GF-D8 (cell line): ENCODE data around the gene PPP1R1C.

Experiments used
- DNase-seq: peaks from one replicate; lab custom pipeline; 2025; lab: John Stamatoyannopoulos, UW

PPP1R1C gene

DNA sequence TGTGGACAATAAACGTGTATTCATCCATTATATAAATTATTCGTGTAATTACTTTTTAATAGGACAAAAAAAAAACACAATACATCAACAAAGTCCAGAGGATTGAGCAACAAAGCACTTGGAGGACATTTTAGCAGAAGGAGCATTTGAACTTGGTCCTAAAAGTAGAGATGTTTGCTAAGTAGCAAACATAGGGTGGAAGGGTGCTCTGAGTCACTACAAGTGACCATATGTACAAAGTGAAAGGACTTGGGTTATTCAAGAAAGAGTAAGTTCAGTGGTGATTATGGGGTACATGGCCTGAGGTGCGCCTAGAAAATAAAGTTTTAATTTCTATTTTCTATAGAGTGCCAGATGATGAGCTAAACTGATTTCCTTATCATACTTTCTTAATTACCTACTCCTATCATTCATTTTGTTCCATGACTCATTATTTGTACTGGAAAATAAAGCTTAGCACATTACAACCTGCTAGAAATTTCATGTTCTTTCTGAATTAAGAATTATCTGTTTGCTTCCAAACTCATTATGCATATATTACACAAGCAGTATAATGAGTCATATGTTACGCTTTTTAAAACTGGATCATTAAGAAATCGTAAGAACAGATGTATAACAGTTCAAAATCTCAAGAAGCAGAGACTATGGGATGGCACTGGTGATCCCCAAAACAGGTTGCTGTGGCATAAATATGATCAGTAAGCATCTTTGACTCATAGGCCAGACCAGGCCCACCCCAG is 13.1 kb upstream of the PPP1R1C start:
- DNase-seq: no peak

- no peak for DNase-seq
Measured at GRCh38 chr2:181973171-181973783, 12.4 kb upstream of the PPP1R1C start.

DNA sequence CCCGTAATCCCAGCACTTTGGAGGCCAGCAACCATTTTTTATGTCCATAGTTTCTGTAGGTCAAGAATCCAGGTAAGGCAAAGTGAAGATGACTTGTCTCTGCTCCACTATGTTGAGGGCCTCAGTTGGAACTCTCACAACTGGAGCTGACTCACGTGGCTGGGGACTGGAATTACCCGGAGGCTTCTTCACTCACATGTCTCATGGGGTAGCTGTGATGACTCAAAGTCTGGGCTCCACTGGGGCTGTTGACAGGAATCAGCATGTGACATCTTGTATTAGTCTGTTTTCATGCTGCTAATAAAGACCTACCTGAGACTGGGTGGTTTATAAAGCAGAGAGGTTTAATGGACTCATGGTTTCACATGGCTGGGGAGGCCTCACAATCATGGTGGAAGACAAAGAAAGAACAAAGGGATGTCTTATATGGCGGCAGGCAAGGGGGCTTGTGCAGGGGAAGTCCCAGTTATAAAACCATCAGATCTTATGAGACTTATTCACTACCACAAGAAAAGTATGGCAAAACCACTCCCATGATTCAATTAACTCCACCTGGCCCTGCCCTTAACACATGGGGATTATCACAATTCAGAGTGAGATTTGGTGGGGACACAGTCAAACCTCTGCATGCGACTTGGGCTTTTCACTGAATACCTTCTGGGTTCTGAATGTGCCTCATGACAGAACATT is 7.8 kb upstream of the PPP1R1C start:
- DNase-seq: no peak

- no peak for DNase-seq
Measured at GRCh38 chr2:181978351-181979150, 7.1 kb upstream of the PPP1R1C start.

DNA sequence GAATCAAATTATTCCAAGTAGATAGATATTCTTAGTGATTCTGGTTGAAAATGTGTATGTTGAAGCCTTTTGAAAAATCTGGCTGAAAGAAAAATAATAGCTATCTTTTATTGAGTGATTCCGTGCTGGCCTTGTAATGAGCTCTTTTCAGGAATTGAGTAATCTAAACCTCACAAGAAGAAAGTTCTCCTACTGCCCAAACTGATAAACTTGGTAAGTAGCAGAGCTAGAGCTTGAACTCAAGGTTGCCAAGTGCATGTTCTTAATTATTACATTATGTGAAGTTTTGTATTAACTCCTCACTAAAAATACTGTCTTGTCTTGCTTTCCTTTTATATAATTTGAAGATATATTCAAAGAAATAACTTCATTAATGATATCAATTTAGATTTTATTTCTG is 1.6 kb upstream of the PPP1R1C start:
- DNase-seq: no peak

GRCh38 chr2:181984814-181985631 is 630 bp upstream of the PPP1R1C start:
- DNase-seq: no peak

GRCh38 chr2:181988154-181988924 is 2.7 kb downstream of the PPP1R1C start:
- no peak for DNase-seq

GRCh38 chr2:181989099-181989498 is 3.4 kb downstream of the PPP1R1C start:
- no peak for DNase-seq

GRCh38 chr2:181991171-181991885 is 5.7 kb downstream of the PPP1R1C start:
- no peak for DNase-seq

GRCh38 chr2:181992776-181993175 is 7.1 kb downstream of the PPP1R1C start:
- no peak for DNase-seq

DNA sequence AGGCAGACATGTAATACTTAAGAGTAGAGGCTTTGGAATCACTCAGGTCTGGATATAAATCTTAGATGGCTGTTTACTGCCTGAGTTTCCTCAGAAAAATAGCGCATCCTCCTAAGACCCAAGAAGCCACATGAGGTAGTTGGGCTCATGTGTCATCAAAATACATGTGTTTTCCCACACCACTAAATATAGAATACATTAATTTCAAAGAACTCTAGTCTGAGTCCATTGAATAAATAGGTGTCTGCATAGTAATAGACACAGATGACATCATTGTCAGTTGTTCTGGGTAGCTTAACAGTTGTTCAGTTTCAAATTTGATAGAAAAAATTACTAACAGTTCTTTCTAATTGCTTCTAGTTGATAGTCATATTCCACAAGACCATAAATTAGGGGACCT is 9.6 kb downstream of the PPP1R1C start:
- no peak for DNase-seq

GRCh38 chr2:181998041-181998835 is 12.6 kb downstream of the PPP1R1C start:
- no peak for DNase-seq

- DNase-seq: no peak
Measured at GRCh38 chr2:181998891-181999654, 13.4 kb downstream of the PPP1R1C start.

DNA sequence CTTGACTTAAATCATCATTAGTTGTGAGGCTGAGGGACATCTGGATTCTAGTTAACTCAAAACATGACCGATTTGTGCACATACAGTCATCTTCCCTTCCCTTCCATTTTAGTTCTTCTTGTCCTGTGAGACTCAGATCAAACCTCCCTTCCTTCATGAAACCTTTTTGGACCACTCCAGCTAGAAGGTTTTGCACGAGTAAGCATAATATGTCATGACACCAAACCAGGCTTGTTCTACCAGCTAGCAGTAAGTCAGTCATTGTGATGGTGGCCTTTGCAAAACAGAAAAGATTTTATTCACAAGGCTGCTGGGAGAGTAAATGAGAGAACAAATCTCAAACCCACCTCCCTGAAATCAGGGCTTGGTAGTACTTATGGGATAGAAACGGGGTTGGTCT is 14.3 kb downstream of the PPP1R1C start:
- no peak for DNase-seq

DNA sequence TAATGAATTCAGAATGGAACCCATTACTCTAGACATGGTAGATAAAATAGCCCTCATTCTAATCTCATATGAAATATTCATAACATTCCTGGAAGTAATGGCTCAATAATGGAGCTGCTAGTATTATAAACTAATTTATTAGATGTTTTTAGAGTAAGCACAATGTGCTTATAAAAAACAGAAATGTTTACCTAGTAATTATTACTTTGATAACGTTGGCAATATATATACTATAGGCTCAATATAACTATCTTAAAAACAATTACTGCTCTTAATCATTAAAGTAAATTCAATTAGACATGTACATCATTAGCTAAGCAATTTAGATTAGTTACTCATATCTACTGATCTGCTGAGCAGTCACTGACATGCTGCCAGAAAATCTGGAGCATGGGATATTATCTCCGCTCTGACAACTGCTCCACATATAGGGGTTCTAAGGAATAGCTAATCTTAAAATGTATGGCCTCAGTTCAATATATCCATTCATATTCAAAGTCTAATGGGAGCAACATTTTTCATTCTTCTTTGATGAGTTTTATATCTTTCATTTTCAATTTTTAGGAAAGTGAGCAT is 19.4 kb downstream of the PPP1R1C start:
- no peak for DNase-seq

- no peak for DNase-seq
Measured at GRCh38 chr2:182006595-182007341, 21.1 kb downstream of the PPP1R1C start.

- DNase-seq: no peak
Measured at GRCh38 chr2:182014284-182014683, 28.6 kb downstream of the PPP1R1C start.
